Activated gamma-delta T cell treated with anti-CD3 and anti-CD28 coated beads, Interleukin-2, amount 50 U/mL, for 16 hours (primary cell): Measurements from ENCODE around the gene CFAP221.

ENCODE experiments used
- DNase-seq: peaks from one replicate; pipeline ENCODE4 v3.0.0-alpha.2; 2020; ENCODE audit warnings: low read depth

CFAP221 gene

DNA sequence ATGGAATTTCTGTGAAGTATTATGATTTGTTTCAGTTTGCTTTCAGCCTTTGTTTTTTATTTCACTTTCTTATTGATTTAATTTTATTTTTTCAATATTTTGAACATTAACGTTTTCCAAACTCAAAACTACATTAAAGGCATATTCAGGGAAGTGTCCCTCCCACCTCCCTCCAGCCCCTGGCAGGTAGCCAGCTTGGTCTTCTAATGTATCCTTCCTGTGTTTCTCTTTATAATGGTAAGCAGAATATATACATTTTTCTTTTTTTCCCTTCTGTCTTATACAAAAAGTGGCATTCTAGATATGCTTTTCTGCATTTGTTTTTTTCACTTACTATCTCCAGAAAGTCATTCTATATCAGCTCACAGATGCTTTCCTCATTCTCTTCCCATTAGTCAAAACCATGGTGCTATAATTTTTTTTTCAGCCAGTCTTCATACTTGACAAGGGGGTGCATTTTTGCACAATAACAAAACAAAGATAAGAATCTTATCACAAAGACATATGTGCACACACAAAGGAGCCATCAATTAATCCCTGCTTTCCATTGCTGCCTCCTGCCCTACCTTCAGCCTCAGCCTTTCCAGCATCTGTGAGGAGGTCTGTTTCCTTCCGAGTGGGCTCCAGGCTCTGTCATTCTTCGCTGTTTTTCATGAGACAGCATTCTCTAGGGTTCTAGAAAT is 101.1 kb downstream of the CFAP221 start:
- no peak for DNase-seq

- no peak for DNase-seq
Observed at GRCh38 chr2:119646149-119646548, 101.9 kb downstream of the CFAP221 start.

DNA sequence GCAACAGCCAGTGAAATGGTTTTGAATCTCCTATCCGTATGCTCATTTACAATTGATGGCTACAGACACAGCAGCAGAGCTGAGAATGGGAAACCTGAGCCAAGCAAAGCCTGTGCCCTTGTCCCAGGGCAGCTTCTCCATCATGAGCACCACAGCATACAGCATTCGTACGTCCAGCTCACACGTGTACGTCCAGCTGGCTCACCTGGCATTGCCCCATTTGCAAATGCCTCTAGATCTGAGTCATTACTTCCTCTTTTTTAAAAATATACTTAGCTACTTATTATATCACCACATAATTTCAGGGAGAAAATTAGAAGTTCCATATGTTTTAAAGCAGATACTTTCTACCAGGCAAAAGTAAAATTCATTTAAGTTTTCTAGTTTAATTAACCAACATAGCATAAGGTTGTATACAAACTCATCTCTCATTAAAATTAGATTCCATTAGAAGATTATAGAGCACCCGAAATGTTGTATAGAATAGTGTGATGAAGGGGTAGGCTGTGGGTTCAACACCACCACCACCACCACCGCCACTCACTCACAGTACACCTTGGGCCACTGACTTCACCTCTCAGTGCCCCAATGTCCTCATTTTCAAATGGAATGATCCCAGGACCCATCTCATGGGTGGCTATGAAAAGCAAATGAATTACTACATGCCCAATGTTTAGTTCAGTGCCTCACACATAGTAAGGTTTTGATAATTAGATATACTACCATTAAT is 103.4 kb downstream of the CFAP221 start:
- DNase-seq, result no peak

DNA sequence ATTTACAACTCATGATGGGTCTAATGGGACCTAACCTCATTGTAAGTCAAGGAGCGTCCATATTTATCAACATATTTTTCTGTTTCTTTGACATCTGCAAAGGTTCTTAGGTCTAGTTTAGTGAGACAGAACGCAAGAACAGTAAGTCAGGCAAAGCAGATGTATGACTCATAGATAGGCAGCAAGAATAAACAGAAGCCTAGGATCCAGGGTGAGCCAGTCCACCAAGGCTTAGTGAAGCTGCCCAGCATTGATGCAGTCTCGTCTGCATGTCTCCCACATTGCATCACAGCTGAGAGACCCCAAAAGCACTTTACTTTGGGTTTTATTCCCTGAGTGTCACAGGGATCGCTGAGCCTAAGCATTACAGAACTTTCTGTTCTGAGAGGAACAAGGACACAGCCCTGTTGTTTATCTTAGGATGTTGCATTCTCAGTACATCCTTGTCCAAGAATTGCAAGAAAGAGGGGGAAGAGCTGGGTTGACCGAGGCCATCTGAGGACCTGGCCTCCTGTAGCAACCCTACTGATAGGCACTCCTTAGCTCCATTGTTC is 105.2 kb downstream of the CFAP221 start:
- DNase-seq, result no peak

DNA sequence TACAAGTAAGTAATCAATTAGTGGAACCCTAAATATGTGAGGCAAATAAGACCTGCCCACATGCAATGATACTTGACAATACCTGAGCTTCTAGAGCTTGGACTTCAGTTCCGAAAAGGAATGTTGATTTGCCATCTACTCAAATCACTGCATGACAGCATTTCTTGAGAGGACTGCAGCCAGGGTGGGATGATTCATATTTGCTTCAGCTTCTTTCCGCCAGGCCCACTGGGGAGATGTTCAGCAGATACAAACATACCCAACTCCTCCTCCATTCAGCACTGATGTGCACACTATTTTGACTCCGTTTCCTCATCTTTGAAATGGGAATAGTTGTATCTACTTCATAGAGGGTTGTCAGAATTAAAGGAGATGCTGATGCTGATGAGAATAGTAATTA is 106.0 kb downstream of the CFAP221 start:
- no peak for DNase-seq

GRCh38 chr2:119650846-119651370 is 106.7 kb downstream of the CFAP221 start:
- no peak for DNase-seq

- no peak for DNase-seq
Observed at GRCh38 chr2:119657466-119658145, 113.4 kb downstream of the CFAP221 start.

- DNase-seq, result no peak
Observed at GRCh38 chr2:119659601-119660342, 115.5 kb downstream of the CFAP221 start.

- no peak for DNase-seq
Observed at GRCh38 chr2:119660343-119660658, 116.1 kb downstream of the CFAP221 start.

DNA sequence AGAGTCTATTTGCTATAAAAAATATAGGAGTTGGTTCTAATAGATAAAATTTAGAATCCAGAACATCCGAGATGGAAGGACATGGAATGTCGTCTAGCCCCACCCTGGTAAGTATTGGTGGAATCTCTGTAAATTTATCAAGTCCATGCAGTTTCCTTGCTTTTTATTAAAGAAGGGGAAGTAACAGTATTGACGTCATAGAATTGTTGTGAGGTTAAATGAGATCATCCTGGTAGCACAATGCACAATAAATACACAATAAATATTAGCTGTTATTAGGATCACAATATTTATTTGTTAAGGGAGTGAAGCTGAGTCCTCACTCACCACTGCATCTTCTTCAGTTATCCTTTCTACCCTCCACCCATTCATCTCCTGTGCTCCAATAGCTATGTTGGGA is 118.0 kb downstream of the CFAP221 start:
- DNase-seq, result no peak

- no peak for DNase-seq
Observed at GRCh38 chr2:119668546-119668945, 124.3 kb downstream of the CFAP221 start.

GRCh38 chr2:119671016-119671415 is 126.8 kb downstream of the CFAP221 start:
- no peak for DNase-seq

GRCh38 chr2:119671752-119672151 is 127.5 kb downstream of the CFAP221 start:
- no peak for DNase-seq

DNA sequence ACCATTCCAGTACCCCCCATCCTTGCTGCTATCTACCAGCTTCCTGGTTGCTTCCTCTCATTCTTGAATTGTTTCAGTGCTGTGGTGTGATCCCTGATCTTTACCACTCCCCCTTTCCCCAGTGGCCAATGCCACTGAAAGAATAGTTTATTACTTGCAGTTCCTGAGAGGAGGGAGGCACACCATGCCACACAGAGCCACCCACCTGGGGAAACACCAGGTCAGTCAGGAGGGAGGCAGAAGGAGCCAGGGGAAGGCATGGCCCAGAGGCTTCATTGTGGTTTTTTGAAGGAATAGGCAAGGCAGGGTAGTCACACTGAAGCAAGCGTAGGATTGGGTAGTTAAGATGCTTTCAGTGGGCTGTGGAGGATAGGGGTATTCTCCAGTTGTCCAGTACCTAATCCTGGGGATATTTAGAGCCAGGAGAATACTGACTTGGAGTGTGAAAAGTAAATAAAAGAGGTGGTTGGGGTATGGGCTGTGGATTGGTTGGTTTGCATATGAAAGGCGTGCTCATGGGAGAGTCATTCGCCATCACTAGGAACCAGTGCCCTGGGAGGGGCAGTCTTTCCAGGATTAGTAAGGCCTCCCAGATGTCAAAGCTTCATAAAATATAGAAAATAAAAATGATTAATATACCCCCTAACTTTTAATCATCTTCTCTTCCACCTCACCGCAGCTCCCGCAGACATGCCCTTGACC is 128.1 kb downstream of the CFAP221 start:
- no peak for DNase-seq

- no peak for DNase-seq
Observed at GRCh38 chr2:119673796-119674195, 129.5 kb downstream of the CFAP221 start.

GRCh38 chr2:119674711-119675500 is 130.7 kb downstream of the CFAP221 start:
- no peak for DNase-seq

GRCh38 chr2:119678021-119678656 is 133.9 kb downstream of the CFAP221 start:
- DNase-seq, result no peak

DNA sequence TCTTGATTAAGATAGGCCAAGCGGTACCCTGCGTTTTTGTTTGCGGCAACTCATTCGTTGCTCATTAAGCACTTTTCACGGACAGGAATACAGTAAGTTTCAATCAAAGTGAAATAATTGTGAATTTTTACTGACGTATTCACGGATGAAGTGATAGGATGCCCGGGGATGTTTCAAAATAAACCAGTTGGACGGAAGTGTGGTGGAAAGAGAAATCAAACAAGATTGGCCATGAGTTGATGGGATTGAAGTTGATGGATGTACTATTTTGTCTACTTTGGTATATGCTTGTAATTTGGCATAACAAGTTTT is 135.2 kb downstream of the CFAP221 start:
- DNase-seq, result no peak

- DNase-seq, result no peak
Observed at GRCh38 chr2:119679846-119680245, 135.6 kb downstream of the CFAP221 start.

GRCh38 chr2:119680457-119681202 is 136.4 kb downstream of the CFAP221 start:
- DNase-seq, result no peak
